ENCODE results near the gene ZNF207.
"Not testable (repeated sequence)": the region's sequence is repeated elsewhere in the genome, so short reads cannot be mapped to it uniquely, and the experiment has no call there.

ZNF207 gene

DNA sequence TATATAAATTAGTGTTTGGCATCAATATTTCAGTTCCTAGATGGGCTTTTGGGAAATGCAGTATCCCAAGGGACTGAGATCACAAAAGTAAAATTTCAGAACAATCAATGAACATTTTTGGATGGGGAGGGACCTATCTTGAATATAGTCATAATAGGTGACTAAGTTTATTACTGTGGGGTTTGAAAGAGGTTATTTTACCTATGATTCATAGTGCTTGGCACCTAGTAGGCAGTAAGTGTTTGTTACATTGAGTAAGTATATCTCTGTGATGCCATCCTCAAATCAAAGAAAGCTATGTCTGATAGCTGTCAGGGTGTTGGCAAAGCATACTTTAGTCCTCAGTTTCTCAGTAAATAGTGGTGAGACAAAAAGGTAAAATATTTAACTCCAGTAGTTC, 36.9 kb downstream of the ZNF207 start:
- DNase-seq (ENCODE audit: low spot score) = no peak

DNA sequence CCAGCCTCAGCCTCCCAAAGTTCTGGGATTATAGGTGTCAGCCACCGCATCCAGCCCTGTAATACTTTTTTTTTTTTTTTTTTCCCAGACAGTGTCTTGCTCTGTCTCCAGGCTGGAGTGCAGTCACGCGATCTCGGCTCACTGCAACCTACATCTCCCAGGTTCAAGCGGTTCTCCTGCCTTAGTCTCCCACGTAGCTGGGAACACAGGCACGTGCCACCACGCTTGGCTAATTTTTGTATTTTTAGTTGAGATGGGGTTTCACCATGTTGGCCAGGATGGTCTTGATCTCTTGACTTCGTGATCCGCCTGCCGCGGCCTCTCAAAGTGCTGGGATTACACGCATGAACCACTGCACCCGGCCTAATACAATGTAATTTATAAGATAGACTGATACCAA, 38.2 kb downstream of the ZNF207 start:
- not testable (repeated sequence) for DNase-seq (ENCODE audit: low spot score)

DNA sequence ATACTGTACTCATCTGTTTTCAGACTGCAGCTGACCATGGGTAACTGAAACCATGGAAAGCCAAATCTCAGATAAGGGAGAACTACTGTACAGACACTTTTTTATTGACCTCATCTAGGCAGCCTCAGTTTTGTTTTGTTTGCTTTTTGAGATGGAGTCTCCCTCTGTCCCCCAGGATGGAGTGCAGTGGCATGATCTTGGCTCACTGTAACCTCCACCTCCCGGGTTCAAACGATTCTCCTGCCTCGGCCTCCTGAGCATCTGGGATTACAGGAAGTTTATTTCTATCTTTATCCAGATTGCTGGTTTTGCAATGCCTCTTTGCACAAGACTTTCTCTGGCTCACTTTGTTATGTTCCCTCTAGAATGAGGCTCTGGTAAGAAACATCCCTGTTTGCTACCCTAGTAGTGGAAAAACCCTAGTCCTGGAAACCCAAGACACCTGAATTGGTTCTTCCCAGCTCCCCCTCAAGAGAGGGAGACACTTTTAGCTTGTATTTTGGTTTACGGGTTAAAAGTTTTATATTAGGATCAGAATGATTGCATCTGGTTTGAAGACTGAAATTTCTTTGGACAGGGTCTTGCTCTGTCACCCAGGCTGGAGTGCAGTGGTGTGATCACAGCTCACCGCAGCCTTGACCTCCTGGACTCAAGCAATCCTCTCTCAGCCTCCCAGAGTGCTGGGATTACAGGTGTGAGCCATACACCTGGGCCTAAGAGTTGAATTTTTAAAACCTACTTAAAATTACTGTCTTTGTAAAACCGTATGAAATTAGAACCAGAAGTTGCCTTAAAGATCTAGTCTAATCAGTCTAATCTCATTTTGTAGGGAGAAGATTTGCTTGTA, 38.9 kb downstream of the ZNF207 start:
- no peak for DNase-seq (ENCODE audit: low spot score)

DNA sequence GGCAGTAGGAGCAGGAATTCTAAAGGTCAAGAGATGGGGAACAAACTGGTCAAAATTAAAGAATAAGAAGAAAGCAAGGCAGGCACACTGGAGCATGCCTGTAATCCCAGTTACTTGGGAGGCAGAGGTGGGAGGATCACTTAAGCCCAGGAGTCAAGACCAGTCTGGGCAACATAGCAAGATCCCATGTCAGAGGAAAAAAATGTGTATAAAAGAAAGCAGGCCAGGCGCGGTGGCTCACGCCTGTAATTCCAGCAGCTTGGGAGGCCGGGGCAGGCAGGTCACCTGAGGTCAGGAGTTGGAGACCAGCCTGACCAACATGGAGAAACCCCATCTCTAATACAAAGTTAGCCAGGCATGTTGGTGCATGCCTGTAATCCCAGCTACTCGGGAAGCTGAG, 43.9 kb downstream of the ZNF207 start:
- DNase-seq (ENCODE audit: low spot score) = no peak

DNA sequence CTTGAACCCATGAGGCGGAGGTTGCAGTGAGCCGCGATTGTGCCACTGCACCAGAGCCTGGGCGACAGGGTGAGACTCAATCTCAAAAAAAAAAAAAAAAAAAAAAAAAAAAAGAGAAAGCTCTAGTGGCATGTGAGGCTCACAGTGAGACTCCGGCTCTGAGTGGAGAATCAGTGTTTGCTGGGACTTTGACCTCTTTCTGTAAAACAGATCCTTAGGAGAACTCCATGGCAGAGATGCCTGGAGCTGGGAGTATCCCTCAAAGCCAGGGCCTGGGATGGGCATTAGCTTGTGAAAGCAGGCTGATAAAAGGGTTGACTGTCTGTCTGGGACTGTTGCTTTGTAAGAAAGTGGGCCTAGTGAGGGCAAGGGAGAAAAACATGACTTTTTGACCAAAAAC, 46.4 kb downstream of the ZNF207 start:
- no peak for DNase-seq (ENCODE audit: low spot score)

DNA sequence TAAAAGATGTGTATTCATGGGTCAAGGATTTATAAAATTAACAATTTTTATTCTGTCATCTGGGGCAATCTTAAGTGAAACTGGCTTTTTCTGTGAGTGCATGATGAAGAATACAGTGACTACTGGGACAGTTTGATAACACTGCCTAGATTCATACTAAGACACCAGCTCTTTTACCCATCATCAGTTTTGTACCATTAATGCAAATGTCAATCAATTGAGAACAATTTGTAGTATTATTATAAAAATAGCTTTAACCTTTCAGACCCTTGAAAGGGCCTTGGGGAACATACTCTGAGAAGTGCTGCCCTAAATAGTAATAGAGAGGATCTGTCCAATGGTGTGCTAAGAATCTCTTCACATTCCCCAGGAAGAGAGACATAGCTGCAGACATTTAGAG, 49.0 kb downstream of the ZNF207 start:
- no peak for DNase-seq (ENCODE audit: low spot score)

DNA sequence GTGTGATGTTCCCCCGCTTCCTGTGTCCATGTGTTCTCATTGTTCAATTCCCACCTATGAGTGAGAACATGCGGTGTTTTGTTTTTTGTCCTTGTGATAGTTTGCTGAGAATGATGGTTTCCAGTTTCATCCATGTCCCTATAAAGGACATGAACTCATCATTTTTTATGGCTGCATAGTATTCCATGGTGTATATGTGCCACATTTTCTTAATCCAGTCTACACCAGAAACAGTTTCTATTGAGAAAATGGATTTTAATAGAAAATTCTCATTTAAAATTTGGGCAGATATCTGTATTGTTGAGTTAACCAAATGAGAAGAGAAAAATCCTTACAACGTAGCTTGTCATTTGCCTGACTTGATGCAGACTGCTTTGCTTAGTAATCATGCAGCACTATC, 60.1 kb downstream of the ZNF207 start:
- not testable (repeated sequence) for DNase-seq (ENCODE audit: low spot score)

DNA sequence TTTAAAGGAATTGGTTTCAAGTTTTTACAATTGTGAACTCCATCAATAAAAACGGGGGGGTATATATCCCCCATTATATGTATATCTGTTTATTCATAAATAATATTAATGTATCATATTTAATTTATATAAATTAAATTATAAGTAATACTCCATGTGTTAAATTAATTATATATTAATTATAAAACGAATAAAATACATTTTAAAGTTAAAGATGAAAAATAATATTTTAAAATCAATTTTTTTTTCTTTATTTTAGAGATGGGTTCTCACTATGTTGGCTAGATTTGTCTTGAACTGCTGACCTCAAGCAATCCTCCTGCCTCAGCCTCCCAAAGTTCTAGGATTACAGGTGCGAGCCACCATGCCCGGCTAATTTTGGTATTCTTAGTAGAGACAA, 76.9 kb downstream of the ZNF207 start:
- DNase-seq (ENCODE audit: low spot score) = no peak

DNA sequence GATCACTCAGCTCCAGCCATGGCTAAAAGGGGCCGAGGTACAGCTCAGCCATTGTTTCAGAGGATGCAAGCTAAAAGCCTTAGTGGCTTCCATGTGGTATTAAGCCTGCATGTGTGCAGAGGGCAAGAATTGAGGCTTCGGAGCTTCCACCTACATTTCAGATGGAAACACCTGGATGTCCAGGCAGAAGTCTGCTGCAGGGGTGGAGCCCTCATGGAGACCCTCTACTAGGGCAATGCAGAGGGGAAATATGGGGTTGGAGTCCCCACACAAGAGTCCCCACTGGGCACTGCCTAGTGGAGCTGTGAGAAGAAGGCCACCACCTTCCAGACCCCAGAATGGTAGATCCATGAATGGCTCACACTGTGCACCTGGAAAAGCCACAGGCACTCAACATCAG, 79.6 kb downstream of the ZNF207 start:
- no peak for DNase-seq (ENCODE audit: low spot score)

Small RNA genes lying within 50 kb of the gene (small RNA-seq; reads per million reads assigned to genes)
- gene AC005899.6 = 0 to 0.04 reads per million in 2 experiments
